Mucosa of rectum (tissue), 2 donors: Measurements from ENCODE around the gene CCDC93.

ENCODE experiments used
- H3K27ac ChIP-seq, 2 donors: one replicate each; pipeline ENCODE4 v1.7.0; 2013; ENCODE audit warnings: inconsistent platforms in 2 of 2, low read depth in 2 of 2, low read length in 2 of 2
- H3K27me3 ChIP-seq, 2 donors: one replicate each; pipeline ENCODE4 v1.7.0; 2013; ENCODE audit warnings: low read length in 2 of 2; ENCODE audit not compliant: control insufficient read depth in 2 of 2, insufficient read depth in 2 of 2
- H3K36me3 ChIP-seq, 2 donors: one replicate each; pipeline ENCODE4 v1.7.0; 2013; ENCODE audit warnings: low read length in 2 of 2; ENCODE audit not compliant: control insufficient read depth in 2 of 2, insufficient read depth in 2 of 2
- H3K4me1 ChIP-seq, 2 donors: one replicate each; pipeline ENCODE4 v1.7.0; 2013; ENCODE audit warnings: low read length in 2 of 2, mild to moderate bottlenecking in 1 of 2; ENCODE audit not compliant: control insufficient read depth in 2 of 2, insufficient read depth in 2 of 2
- H3K4me3 ChIP-seq, 2 donors: one replicate each; pipeline ENCODE4 v1.7.0; 2013; ENCODE audit warnings: low read length in 2 of 2
- H3K9ac ChIP-seq, 2 donors: one replicate each; pipeline ENCODE4 v1.7.0; 2013; ENCODE audit warnings: low read length in 2 of 2, low read depth in 1 of 2, mild to moderate bottlenecking in 1 of 2
- H3K9me3 ChIP-seq, 2 donors: one replicate each; pipeline ENCODE4 v1.7.0; 2013; ENCODE audit warnings: low read length in 2 of 2; ENCODE audit not compliant: control insufficient read depth in 2 of 2
- donor health status: healthy.
- donor health status: Normal muscosa, but diverticular disease.

The CCDC93 gene

DNA sequence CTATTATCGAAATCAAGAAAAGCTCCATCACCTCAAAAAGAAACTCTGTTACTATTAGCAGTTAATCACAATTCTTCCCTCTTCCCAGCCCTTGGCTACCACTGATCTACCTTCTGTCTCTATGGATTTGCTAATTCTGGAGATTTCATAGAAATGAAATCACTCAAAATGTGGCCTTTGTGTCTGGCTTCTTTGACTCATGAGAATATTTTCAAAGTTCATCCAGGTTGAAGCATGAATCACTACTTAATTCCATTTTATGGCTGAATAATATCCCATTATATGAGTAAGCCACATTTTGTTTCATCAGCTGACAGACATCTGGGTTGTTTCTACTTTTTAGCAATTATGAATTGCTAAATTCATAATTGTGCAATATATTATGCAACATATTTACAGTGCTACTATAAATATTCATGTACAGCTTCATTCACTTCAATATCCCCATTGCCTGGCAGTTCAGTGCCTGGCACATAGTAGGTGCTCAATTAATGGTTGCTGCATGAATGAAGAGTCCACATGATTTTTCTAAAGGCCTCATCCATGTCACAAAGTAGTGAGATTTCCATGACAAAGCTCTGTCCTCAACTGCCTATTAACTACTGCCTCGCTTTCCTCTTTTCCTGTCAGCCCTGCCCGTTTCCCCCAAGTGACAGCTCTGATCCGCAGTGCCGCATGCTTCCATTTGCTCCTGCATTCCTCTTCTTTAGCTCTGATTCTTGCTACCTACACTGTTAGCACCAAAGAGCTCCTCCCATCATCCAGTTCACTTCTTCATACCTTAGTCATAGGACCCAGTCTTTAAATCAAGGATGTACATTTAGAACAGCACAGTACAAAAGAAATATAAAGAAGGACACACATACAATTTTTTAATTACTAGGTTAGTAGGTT, 32.8 kb downstream of the CCDC93 start:
- no peaks in the 10 kb centered on the region for H3K9me3 ChIP-seq
- H3K9ac ChIP-seq, result no peak overlapping the region
- H3K36me3 ChIP-seq, result peaks cover 21 to 47% of the 10 kb centered on the region in 2 donors
- H3K27me3 ChIP-seq, result no peaks in the 10 kb centered on the region
- no peak overlapping the region for H3K4me3 ChIP-seq
- no peaks in the 10 kb centered on the region for H3K4me1 ChIP-seq
- no peak overlapping the region for H3K27ac ChIP-seq

GRCh38 chr2:117979911-117980701, 33.8 kb downstream of the CCDC93 start:
- Histone ChIP-seq H3K27ac (no peak overlapping the region), H3K27me3 (no peaks in the 10 kb centered on the region), H3K36me3 (peaks cover 25 to 48% of the 10 kb centered on the region in 2 donors)

GRCh38 chr2:117977696-117978095, 36.2 kb downstream of the CCDC93 start:
- no peaks in the 10 kb centered on the region for H3K27me3 ChIP-seq
- no peaks in the 10 kb centered on the region for H3K9me3 ChIP-seq
- H3K9ac ChIP-seq, result no peak overlapping the region
- no peak overlapping the region for H3K27ac ChIP-seq
- no peak overlapping the region for H3K4me3 ChIP-seq
- no peaks in the 10 kb centered on the region for H3K4me1 ChIP-seq
- peaks cover 41 to 63% of the 10 kb centered on the region in 2 donors for H3K36me3 ChIP-seq

More at GRCh38 chr2:117979911-117980701, 33.8 kb downstream of the CCDC93 start:
- no peak overlapping the region for H3K9ac ChIP-seq
- H3K4me1 ChIP-seq, result no peaks in the 10 kb centered on the region
- no peak overlapping the region for H3K4me3 ChIP-seq
- H3K9me3 ChIP-seq, result no peaks in the 10 kb centered on the region

DNA sequence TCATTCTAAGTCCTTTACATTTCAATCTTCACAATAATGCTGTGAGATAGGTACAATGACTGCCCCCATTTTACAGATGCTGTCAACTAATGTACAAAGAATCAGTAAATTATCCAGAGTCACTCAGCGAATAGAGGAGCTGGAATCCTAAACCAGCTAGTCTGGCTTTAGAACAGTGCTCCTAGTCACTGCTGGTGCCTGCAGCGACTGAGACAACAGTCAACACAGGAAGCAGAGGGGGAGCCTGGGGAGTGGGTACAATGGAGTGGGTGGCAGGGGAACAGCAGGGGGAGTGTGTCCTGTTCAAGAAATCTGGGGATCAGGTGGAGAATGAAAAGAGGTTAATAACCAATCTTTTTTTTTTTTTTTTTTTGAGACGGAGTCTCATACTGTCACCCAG, 37.3 kb downstream of the CCDC93 start:
- H3K4me1 ChIP-seq, result no peaks in the 10 kb centered on the region
- H3K36me3 ChIP-seq, result peaks cover 52 to 67% of the 10 kb centered on the region in 2 donors
- H3K9ac ChIP-seq, result no peak overlapping the region
- H3K27me3 ChIP-seq, result no peaks in the 10 kb centered on the region
- no peak overlapping the region for H3K4me3 ChIP-seq
- no peak overlapping the region for H3K27ac ChIP-seq
- H3K9me3 ChIP-seq, result no peaks in the 10 kb centered on the region

DNA sequence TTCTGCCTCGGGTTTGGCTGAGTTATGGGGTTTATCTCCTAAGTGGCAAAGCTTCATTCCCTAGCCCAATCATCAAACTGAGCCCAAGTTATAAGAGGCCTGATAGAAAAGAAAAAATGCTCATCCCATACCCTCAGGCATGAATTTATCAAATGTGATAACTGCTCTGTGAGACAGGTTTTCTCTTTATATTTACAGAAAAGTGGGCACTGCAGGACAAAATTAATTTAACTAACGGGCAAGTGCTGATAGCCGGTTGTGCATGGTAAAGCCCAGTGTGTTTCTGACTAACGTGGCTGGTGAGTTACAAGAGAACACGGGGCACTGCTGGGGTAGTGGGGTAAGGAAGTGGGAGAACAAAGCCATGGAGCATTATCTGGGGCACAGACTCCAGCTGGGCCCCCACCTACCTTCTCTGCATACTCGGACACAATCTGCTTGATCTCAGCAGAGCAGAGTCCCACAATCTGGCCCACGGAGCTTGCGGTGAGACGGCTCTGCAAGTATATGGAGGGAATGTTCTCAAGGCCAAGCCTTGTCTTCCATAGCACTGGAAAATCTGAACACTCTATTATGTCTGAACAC, 40.3 kb downstream of the CCDC93 start:
- Histone ChIP-seq H3K9ac (no peak overlapping the region), H3K36me3 (peaks cover 66 to 73% of the 10 kb centered on the region in 2 donors), H3K9me3 (no peaks in the 10 kb centered on the region)

GRCh38 chr2:117972476-117973123, 41.3 kb downstream of the CCDC93 start:
- Histone ChIP-seq H3K9ac (no peak overlapping the region), H3K4me3 (no peak overlapping the region), H3K27me3 (no peaks in the 10 kb centered on the region), H3K27ac (no peak overlapping the region), H3K4me1 (no peaks in the 10 kb centered on the region), H3K9me3 (no peaks in the 10 kb centered on the region), H3K36me3 (peaks cover 72 to 75% of the 10 kb centered on the region in 2 donors)

More for the DNA sequence above, 40.3 kb downstream of the CCDC93 start:
- Histone ChIP-seq H3K4me3 (no peak overlapping the region), H3K27ac (no peak overlapping the region), H3K4me1 (no peaks in the 10 kb centered on the region), H3K27me3 (no peaks in the 10 kb centered on the region)

DNA sequence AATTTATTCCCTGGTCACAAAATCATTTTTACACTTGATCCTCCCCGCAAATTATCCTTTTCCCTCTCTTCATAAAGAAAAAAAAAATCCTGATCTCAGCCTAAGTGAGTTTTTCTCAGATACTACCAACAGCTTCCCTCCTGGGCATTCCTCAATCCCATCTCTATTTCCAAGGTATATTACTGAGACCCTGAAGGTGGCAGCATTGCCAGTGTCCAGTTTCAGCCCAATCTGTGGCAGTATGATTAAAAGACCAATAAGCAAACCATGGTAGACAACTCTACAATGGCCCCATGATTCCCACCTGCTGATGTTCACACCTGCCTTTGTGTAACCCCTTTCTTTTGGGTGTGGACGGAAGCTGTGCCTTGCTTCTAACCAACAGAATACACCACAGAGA, 45.1 kb downstream of the CCDC93 start:
- Histone ChIP-seq H3K4me1 (no peaks in the 10 kb centered on the region), H3K9me3 (no peaks in the 10 kb centered on the region), H3K27ac (no peak overlapping the region), H3K4me3 (no peak overlapping the region), H3K27me3 (no peaks in the 10 kb centered on the region), H3K36me3 (peaks cover 56 to 57% of the 10 kb centered on the region in 2 donors), H3K9ac (no peak overlapping the region)

DNA sequence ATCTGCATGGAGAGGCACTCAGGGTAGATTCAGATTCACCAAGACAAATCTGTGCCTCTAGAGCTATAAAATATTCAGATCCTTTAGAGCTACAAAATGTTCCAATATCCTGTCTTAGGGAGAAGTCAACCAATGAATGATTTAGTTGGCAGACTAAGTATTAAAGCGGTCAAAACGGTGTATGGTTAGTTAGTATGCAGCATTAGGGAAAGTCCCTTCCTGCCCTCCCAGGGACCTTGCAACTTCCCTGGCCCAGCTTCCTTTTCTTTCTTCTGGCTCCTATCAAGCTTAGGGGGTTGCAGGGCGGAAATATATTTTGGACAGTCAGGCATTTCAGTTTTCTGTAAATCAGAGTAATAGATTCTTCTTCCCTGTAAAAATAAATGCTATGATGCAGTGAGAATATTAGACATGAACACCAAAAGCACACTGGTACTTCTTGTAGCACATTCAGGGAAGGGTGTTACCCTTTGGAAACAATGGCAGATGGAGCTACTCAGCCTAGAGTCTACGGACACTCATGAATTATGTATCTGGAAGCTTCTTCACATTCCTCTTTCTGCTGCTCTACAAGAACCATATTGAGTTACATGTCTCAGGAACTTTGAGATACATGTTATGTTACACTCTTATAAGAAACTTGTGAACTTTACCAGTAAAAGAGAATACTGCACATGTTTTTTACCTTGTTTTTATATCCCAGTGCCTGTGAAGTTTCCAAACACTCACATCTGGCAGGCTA, 45.7 kb downstream of the CCDC93 start:
- H3K4me3 ChIP-seq, result no peak overlapping the region
- no peaks in the 10 kb centered on the region for H3K27me3 ChIP-seq
- no peaks in the 10 kb centered on the region for H3K9me3 ChIP-seq
- H3K36me3 ChIP-seq, result peaks cover 50 to 53% of the 10 kb centered on the region in 2 donors
- H3K27ac ChIP-seq, result no peak overlapping the region
- no peaks in the 10 kb centered on the region for H3K4me1 ChIP-seq
- no peak overlapping the region for H3K9ac ChIP-seq

DNA sequence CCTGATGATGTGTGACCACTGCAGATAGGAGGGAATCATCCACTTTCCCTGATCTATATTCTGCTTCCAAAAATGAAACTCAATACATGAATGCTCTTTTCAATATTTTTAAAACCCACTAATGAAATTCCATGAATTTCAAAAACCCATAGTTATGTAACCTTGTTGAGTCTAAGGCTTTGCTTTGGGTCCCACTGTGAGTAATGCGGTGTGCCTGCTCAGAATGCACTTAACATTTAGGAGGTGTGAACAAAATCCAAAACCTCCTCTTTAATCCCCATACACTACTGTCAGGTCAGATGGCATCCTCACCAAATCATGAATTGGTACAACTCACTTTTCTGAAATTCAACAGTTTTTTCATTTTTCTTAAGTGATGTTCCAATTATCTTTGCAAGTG, 50.4 kb downstream of the CCDC93 start:
- H3K9me3 ChIP-seq, result no peaks in the 10 kb centered on the region
- no peaks in the 10 kb centered on the region for H3K27me3 ChIP-seq
- H3K4me1 ChIP-seq, result peaks cover 2 to 22% of the 10 kb centered on the region in 2 donors
- H3K36me3 ChIP-seq, result peaks cover 22 to 23% of the 10 kb centered on the region in 2 donors
- H3K27ac ChIP-seq, result no peak overlapping the region
- H3K4me3 ChIP-seq, result no peak overlapping the region
- no peak overlapping the region for H3K9ac ChIP-seq
